Stimulated activated naive CD4-positive, alpha-beta T cell (primary cell): ENCODE data around the gene ACSL4.

Experiments
- DNase-seq, 6 experiments: peaks; one replicate each; lab custom pipeline; 2025; lab: John Stamatoyannopoulos, UW

The ACSL4 gene

GRCh38 chrX:109601486-109601885, 131.6 kb downstream of the ACSL4 start:
- no peak for DNase-seq

GRCh38 chrX:109600237-109600651, 132.8 kb downstream of the ACSL4 start:
- DNase-seq: no peak

GRCh38 chrX:109596015-109596414, 137.0 kb downstream of the ACSL4 start:
- DNase-seq: no peak
